Measurements from ENCODE around the gene MRC1. TPM values are rescaled to one million over a fixed set of nuclear protein-coding genes. Genes with fewer than 3 reads are reported as not detected.

Gene MRC1
- total and polyA plus RNA-seq, 9 of the 15 experiments (the other 6 are each of a cell fraction or from before 2014, with no cell fraction given): 0.01 to 0.20 (median 0.03) TPM; not detected in 5

GRCh38 chr10:17951868-17952371 lies 142.8 kb downstream of the MRC1 start, which contains the start of gene SLC39A12 (continued):
- no peak for TF ChIP-seq NUFIP1 (IDR thresholded peaks at IDR 0.05; ENCODE audit: partially characterized antibody)
- TF ChIP-seq TCF3 (CRISPR knock-in tag; IDR thresholded peaks at IDR 0.05): no peak
- peak; percentile 38 for TF ChIP-seq MEIS2 (IDR thresholded peaks at IDR 0.05; ENCODE audit: partially characterized antibody)
- no peak for TF ChIP-seq ZNF41 (CRISPR knock-in tag; conservative IDR thresholded peaks at IDR 0.05)
- no peak for TF ChIP-seq ZHX1 (conservative IDR thresholded peaks at IDR 0.05; ENCODE audit: low read length)
- TF ChIP-seq ZKSCAN8 (CRISPR knock-in tag; IDR thresholded peaks at IDR 0.05): no peak
- no peak for TF ChIP-seq NR3C1 (CRISPR knock-in tag; IDR thresholded peaks at IDR 0.05)
- no peak for TF ChIP-seq ARID2 (IDR thresholded peaks at IDR 0.05)
- no peak for TF ChIP-seq THRB (CRISPR knock-in tag; conservative IDR thresholded peaks at IDR 0.05)
- TF ChIP-seq BMI1 (IDR thresholded peaks at IDR 0.05; ENCODE audit: low read length): no peak
- no peak for TF ChIP-seq MBD2 (IDR thresholded peaks at IDR 0.05; ENCODE audit: borderline replicate concordance, low read depth)
- TF ChIP-seq TFAP4 (CRISPR knock-in tag; IDR thresholded peaks at IDR 0.05; ENCODE audit: borderline replicate concordance): no peak
- no peak for TF ChIP-seq TCF7 (IDR thresholded peaks at IDR 0.05; ENCODE audit: borderline replicate concordance)
- no peak for TF ChIP-seq STAT5B (CRISPR knock-in tag; IDR thresholded peaks at IDR 0.05)
- TF ChIP-seq ZNF512 (tag; IDR thresholded peaks at IDR 0.05): no peak
- no peak for TF ChIP-seq ZNF445 (CRISPR knock-in tag; IDR thresholded peaks at IDR 0.05; ENCODE audit: low read depth)
- no peak for TF ChIP-seq CEBPG (CRISPR knock-in tag; IDR thresholded peaks at IDR 0.05)
- peak; percentile 72 to 76 for TF ChIP-seq CEBPG (tag; conservative IDR thresholded peaks at IDR 0.05 in 1 of 2, IDR thresholded peaks at IDR 0.05 in 1 of 2)
- no peak for TF ChIP-seq ZBTB11 (CRISPR knock-in tag; IDR thresholded peaks at IDR 0.05)

All from K562 (cell line).